Activated CD4-positive, alpha-beta T cell treated with anti-CD3 and anti-CD28 coated beads for 4 hours (primary cell): Measurements from ENCODE around the gene CHRM2.

ENCODE experiments used
- DNase-seq, 2 donors: peaks; one replicate each; pipeline ENCODE4 v3.0.0-alpha.2; 2020

The CHRM2 gene

DNA sequence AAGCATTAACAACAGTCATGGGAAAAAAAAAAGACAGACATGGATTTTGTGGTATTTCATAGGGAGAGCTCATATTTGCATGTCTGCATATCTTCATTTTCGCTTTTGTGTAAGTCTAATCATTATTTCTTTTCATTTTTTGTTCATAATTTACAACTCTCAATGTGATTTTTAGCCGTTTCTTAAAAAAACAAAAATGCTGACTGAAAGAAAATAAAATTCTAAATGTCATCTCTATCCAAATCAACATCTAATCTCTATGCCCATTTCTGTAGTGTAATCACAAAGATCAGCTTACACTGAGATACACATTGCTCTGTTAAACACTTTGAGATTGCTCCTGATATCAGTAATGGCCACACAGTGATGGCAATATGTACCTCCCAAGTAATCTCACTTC, 29.2 kb downstream of the CHRM2 start:
- DNase-seq = no peak

DNA sequence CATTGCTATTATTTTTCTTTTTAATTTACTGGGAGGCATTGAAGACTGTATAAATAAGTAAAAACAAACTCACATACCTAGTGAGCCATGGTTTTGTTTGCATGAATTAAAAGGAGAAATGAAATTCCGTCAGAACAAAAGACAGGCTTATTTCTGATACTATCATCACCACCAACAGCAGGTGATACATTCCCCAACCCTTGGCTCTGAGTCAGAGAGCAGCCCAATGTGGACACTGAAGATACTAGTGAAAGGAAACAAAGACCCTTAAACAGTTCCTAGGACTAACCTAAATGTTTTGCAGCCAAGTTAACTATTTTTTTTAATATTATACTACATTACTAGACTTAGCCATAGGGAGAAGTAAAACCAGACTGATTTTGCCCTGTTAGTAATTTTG, 31.6 kb downstream of the CHRM2 start:
- DNase-seq = no peak

DNA sequence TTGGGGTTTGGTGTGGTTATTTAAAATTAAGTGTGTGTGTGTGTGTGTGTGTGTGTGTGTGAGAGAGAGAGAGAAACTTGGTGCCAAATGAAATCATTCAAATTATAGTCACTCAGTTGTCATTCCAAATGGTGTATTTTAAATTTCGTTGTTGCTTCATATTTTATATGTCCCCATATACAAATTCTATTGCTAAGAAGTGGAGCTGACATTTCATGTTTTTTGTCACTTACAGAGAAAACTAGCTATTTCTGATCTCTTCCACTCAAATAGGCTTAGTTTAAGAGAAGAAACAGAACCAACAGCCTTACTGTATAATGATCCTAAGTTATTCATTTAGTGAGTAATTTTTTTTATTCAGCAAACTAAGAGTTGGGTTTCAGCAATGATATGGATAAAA, 42.3 kb downstream of the CHRM2 start:
- no peak for DNase-seq

DNA sequence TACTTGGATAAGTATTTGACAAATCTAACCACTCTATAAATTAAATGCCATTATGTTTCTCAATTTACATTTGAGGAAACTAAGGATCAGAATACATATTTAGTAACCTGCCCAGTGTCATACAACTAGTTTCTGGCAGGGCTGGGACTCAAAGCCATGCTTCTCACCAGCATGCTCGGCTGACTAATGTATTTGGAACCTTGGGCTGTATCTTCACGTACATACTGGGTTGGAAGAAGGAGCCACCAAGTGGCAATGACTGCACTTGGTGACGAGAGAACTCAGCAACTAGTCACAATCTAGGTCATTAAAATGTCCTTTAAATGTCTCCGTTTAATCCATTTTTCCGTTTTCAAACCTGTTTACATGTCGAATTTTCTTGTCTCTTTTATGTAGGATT, 42.9 kb downstream of the CHRM2 start:
- no peak for DNase-seq

DNA sequence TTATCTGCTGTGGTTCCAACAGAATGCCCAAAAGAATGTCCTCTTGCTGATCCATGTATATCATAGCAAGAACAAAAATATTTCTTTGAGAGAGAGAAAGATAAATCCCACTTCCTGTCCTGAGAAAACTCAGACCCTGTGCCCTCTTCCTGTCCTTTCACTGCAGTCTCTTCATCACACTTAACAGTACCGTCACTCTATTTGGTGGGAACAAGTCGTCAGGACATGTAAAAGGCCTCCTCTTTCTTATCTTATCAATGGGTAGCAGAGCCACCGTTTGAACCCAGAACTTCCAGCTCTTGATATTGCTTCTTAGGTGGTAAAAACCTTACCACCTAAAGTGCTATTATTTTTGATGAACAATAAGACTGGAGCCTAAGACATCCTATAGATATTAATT, 43.9 kb downstream of the CHRM2 start:
- DNase-seq = no peak

DNA sequence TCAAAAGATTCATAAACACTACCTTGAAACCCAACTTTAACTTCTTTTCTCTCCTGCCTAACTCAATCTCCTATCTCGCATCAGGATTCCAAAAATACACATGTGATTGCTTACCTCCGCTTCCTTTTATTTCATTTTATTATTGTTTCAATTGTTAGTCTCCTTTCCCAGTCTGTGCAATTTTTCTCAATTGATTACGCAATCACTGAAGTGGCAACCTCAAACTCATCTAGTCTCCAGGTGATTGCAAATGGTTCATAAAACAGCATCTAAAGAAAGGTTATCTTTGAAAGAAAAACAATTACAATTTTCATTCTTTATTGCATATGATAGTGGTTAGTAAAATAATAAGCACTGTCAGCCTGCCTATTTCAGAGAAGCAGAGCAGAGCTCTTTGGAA, 45.6 kb downstream of the CHRM2 start:
- no peak for DNase-seq

DNA sequence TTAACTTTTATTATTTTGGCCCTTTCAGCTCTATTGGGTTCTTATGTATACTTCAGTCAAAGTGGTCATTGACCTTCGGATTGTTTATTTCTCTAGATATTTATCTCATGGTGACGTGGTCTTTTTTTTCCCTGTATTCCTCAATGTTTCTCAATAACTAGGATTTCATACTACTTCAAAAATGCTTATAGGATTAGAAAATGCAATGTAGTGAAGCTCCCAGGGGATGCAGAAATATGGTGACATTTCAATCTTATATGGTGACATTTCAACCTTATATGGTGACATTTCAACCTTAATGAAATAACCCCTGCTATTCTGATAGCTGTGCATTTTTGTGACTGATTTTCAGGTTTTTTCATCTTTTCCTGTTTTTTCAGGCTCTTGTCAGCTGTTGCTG, 51.4 kb downstream of the CHRM2 start:
- no peak for DNase-seq

DNA sequence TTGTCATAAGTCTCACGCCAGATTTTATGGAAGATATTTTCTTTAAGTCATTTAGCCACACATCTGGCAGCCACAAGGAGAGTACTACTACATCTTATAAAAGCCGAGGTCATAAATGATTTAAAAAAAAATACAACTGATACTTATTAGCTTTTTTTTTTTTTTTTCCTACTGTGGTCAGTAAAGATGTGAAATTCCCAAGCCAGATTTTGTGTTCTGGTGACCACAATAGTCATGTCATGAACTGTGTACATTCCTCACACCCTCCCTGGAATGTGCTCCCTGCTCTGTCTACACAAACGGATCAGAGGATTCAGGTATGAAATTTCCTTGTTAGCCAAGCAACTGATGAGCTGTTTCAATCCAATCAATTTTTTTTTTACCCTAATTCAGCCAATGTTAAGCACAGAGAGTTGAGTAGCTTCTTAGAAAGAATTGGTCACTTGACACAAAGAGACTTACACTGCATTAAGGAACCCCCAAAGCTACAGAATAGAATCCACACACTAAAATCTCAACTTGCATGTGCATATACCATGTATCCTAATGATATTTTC, 54.7 kb downstream of the CHRM2 start:
- no peak for DNase-seq

DNA sequence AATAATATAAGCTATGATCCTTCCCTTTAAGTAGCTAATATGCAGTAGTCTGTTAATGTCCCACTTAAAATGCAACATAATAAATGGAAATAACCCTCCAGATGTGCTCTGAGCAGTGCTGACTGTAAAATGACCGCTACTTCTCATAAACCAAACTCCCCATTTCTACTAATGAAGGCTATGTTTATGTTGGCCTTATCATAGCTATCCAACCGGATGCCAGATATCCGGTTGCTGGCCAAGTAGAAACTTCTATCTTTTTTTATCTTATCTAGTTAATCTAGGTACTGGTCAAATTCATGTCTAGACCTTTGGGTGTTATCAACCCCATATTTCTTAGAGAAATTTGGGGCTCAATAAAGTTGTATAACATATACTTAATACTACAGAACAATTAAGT, 56.6 kb downstream of the CHRM2 start:
- no peak for DNase-seq

DNA sequence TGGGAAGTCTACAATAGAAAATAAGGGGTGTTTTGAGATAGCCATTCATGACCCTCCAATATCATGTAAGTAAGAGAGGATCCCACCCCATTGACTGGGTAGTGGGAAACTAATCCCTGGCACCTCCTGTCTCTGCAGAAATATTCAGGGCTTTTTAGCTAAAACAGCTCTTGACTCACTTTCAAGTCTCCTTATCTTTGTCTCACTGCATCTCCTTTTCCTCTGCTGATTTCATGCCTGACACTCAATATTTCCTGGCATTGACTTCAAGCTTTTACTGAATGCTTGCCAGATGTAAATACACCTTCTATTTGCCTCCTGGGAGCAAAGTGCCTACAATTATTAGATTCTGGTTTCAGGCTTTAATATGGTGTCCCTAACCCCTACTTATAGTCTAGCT, 57.1 kb downstream of the CHRM2 start:
- DNase-seq = no peak

DNA sequence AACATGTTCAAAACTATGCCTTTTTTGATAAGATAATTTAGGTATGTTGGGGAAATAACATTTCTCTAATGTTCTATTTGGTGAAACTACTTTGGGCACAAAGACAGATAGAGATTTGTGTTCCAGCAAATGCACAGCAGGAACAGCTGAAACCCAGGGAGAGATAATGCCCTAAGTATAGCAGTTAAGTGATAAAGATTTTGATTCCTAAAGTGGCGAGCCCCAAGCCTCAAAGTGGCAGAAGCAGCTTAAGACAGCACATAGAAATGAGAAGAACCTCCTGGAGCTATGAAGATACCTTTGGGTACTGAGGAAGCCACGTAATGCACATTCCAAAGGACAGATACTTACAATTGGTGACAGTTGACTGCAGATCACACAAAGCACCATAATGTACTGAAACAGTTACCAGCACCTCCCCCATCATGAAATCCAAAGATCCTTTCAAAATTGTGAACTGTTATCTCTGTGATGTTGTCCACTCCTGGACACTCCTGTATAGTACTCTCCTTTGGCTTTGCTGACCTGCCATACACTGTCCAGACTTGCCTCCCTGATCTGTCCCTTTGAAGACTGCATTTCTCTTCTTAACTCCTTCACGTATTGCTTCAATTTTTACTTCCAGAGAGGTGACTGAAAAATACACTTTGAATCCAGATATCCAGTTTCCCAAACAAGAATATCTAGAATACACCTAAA, 62.9 kb downstream of the CHRM2 start:
- DNase-seq = no peak

DNA sequence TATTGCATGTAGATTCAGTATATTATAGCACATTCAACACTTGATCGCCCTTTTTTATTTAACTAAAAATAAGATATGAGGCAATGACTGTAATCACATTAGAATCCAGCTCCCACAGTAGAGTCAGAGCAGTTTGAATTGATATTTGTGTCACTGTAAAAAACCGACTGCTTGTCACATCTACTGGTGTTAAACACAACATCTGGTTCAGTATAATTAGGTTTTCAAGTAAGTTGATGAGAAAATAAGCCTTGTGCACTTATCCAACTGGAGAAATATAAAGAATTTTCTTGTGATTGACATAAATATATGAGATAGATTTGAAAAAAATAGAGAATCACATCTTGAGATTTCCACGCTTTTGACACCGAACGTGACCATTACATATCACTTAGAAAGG, 69.0 kb downstream of the CHRM2 start:
- DNase-seq = no peak

DNA sequence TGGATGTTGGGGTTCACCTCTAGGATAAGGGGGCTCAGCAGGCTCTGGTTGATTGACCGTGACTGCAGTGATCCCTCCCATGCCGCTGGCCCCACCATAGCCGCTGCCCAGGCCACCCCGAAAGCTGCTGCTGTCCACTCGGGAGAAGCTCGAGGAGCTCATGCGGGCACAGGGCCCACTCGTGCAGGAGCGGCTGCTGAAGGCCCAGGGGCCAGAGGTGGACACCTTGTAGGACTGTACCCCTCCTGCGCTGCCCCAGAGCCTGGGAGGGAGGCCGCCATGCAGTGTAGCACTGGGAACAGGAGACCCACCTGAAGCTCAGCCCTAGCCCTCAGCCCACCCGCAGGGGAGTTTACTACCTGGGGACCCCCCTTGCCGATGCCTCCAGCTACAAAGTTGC, 70.0 kb downstream of the CHRM2 start:
- no peak for DNase-seq

DNA sequence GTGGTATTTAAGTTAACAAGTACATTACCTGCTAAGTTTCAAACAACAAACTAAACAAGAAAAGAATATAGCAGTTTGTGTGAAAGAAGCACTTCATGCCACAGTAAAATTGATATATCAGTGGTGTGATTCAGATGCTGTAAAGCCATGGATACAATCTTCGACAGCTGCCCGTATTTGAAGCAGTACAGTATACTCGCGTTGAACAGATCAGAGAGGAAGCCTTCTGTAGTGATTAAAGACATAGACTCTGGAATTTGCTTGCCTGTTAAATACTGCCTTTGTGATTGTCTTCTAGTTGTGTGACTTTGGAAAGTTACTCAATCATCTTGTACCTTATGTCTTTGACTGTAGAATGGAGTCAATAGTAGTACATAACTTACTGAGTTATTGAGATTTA, 71.7 kb downstream of the CHRM2 start:
- DNase-seq = no peak

DNA sequence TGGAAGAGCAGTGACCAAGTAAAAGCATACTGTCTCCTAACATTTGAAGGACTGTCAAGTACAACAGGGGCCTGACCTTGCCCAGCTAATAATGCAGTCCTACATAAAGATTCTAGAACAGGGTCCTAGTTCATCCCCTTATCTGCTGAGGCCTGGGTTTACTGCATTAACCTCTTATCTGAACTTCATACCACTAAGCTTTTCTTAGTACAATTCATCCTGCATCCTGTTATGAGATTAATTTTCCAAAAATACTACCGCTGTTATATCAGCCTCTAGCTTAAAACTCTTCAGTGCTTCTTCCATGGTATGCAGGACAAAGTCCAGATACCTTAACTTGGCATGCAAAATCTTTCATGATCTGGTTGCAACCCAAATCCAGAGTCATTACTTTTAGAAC, 72.5 kb downstream of the CHRM2 start:
- DNase-seq = no peak

DNA sequence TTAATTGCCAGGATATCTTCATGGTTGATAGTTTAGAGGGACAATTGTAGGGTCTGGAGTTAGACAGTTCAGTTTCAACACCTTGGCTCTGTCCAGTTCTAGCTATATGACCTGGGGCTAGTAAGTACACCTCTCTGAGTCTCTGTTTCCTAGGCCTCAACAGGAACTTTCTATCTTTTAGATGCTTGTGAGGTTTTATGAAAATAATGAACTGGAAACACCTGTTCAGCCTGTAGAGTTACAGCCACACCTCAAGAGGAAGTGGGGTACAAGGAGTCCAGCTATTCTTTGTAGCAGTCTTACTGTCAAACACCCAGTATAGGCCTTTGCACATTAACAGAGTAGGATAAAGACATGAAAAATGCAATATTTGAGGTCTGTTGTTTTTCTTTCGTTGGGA, 73.4 kb downstream of the CHRM2 start:
- DNase-seq = no peak

DNA sequence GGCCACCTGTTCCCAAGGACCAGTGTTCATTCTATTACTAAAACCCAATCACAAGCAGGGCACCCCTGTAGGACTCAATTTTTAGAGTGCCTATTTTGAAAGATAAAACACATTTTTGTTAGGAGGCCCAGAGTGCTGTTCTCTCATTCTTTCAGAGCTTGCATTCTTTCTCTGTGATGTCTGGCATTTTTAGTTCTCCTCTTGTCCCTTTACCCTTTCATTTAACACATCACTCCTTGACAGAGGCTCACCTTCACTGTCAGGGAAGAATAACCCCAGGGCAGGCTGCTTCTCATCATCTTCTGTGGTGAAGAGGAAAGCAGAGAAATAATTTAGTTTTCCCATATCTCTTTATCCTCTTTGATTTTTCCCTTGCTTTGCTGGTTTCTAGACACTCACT, 73.9 kb downstream of the CHRM2 start:
- no peak for DNase-seq

DNA sequence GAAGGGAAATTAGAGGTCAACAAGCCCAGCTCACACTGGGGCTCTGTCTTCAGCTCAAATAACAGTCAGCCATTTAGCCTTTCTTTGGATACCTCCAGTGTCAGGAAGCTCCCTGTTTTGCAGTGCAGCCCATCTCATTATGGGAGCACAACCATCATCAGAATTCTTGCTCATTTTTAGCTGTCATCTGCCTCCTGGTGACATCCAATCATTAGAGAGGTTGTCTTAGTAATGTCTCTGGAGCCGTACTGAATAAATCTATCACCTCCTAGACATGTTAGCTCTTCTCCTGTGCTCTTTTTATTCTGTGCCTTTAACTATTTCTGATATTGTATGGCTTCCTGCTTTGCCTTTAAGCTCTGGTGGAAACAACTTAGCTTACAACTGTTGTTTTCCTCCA, 74.5 kb downstream of the CHRM2 start:
- no peak for DNase-seq

DNA sequence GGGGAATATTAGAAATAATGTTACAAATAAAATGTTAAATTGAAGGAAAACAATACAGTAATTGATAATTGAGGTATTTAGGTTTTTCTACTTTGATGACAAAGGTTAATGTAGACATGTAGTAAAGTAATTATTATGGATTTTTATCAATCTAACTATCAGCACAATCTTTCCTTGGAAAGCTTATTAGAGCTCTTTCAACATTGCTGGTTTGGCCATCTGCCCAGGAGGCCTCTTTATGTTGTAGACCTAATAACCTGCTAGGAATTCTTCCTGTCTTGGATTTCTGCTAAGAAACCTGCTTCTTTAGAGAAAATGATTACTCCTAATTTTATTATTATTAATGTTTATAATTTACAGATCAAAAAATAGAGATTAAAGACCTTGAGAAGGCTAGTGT, 78.9 kb downstream of the CHRM2 start:
- no peak for DNase-seq

DNA sequence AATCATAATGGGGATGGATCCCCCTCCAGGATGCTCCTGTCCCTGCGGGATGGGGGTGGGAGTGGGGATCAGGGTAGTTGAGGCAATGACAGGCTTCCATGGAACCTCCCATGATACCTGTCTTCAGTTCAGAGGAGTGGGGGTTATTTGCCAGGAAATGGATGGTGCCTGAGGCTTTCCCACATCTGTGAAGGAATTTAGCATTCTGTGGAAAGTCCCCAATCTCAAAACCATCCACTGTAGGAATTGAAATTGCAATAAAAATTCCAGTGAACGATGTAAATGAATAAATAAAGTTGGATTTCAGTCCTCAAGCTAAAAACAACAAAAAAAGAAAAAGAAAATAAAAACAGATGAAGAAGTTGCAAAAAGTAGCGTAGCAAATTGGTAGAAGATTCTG, 81.9 kb downstream of the CHRM2 start:
- DNase-seq = no peak

DNA sequence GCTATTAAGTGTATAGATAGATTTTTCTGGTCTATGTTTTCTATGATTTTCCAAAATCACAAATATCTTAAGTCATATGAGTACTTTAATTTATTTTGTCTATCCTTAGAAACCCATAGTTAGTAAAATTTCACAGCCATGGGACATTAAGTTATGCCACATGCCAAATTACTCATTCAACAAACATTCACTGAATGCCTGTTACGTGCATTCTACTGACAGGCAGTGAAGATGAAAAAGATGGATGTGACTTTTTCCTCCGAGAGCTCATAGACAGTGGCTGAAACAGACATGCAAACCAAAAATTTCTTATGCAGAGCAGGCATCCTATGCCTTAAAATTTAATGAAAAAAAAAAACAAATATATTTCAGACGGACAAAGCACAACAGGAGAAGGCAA, 84.9 kb downstream of the CHRM2 start:
- no peak for DNase-seq

DNA sequence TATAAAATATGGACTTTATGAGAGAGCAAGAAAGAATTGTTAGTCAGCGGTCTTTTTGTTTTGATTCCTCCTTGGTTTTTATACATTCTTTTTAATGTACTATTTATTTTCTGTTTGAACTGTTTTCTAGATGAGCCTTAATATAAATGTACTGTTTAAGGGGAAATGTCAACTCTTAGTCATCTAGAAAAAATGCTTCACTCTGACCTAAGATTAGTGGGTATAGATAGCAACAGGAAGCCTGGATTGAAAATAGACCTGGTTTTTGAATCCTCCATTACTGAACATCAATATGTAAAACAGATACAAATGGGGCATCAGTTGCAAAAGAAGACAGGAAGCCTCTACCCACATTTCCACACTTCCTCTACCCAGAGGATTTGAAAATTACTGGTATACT, 87.8 kb downstream of the CHRM2 start:
- no peak for DNase-seq

DNA sequence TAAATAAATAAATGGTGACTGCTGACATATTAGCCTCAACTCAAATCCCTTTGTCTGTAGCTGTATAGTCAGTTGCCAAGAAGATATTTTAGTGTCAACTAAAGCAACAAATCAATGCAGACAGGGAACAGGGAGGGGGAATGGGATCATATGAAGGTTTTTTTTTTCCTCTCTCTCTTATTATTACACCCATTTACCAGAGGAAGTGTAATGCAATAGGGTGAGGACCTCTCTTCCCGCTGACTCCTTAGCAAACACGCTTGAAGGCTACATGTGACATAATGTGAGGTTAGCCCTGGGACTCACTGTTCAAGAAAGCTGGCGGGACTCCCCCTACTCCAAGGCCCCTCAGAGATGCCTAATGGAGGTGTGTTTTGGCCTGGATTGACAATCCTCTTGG, 88.2 kb downstream of the CHRM2 start:
- no peak for DNase-seq

DNA sequence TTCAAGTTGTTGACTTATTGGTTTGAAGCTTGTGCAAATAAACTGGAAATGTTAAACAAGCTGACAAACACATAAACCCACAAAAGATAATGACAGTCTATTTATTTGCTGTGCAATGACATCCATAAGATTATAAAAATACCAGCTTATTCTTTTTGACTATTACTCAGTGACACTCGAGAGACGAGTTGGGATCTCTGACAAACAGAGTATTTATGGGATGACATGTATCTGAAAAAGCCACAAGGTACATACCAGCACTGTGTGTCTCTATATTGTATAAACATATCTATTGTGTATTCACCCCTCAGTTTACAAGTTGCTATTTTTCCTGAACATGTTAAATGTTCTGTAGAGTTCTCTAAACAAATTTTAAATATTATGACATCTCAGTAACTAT, 88.9 kb downstream of the CHRM2 start:
- DNase-seq = no peak

DNA sequence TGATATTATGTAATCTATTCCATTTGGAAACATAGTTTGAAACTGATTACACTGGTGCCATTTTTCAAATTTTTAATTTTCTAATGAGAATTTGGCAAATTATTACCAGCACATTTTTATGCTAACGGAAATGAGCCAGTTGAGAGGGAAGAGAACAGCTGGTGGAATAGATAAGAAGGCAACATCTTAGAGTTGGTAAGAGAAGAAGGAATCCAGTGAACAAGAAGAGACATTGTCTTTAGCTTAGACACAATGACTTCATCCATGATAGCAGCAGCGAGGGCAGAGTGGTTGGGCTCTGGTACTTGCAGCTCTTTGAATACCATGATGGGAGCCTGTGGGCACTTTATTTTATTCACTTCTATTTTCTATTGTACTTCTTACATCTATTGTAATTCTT, 89.6 kb downstream of the CHRM2 start:
- DNase-seq = no peak

DNA sequence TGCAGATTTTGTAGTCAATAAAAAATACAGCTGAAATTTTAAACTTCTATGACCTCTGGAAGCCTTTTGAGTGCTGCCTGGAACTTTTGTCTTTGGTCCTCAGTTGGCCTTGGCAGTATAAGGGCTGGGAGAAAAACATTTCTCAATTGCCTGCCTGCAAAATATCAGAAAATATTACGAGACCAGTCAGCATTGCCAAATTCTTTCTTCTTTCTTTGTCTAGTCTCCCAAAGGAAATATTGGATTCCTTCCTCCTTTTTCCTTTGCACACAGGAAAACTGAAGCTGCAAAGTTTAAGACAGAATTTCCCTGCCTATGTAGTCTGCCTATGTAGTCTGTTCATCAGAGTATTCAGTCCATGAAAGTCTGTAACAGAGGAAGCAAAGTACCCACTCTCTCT, 95.9 kb downstream of the CHRM2 start:
- no peak for DNase-seq
